NCI-H748 treated with DMSO at 0.1 percent for 48 hours (cell line): Measurements from ENCODE around the gene GP1BB.
"Not testable (repeated sequence)": the region's sequence is repeated elsewhere in the genome, so short reads cannot be mapped to it uniquely, and the experiment has no call there.

Experiments
- DNase-seq: peaks from one replicate; lab custom pipeline; 2025; lab: John Stamatoyannopoulos, UW

Gene GP1BB

GRCh38 chr22:19693981-19694670 is 29.2 kb upstream of the GP1BB start:
- no peak for DNase-seq

DNA sequence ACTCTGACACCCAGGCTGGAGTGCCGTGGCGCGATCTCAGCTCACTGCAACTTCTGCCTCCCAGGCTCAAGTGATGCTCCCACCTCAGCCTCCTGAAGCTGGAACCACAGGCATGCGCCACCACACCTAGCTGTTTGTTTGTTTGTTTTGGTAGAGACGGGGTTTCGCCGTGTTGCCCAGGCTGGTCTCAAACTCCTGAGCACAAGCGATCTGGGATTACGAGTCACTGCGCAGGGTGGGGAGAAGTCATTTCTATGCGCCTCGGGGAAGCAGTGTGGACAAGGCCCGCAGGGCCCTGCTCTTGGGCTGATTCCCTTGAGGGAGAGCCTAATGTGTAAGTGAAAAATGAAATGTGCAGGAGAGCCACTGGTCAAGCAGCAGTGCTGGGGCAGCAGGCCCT is 28.6 kb upstream of the GP1BB start:
- no peak for DNase-seq

- no peak for DNase-seq
These were observed 26.6 kb upstream of the GP1BB start for GRCh38 chr22:19696504-19697276.

- not testable (repeated sequence) for DNase-seq
These were observed 25.5 kb upstream of the GP1BB start for GRCh38 chr22:19697871-19698270.

DNA sequence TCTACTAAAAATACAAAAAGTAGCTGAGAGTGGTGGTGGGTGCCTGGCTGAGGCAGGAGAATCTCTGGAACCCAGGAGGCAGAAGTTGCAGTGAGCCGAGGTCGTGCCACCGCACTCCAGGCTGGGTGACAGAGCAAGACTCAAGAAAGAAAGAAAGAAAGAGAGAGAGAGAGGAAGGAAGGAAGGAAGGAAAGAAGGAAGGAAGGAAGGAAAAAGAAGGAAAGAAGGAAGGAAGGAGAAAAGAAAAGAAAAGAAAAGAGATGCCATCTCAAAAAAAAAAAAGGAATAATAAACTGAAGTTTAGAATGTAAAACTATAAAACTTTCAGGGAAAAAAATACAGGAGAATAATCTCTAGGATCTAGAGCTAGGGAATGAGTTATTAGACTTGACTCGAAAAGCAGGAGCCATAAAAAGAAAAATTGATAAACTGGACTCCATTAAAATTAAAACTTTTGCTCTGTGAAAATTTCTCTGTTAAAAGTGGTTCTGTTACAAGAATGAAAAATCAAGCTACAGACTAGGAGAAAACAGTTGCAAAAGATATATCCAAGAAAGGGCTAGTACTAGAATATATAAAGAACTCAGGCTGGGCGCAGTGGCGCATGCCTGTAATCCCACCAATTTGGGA is 22.4 kb upstream of the GP1BB start:
- DNase-seq = no peak

GRCh38 chr22:19701420-19702145 is 21.8 kb upstream of the GP1BB start:
- no peak for DNase-seq

GRCh38 chr22:19703869-19704268 is 19.5 kb upstream of the GP1BB start:
- no peak for DNase-seq

GRCh38 chr22:19704355-19705015 is 18.9 kb upstream of the GP1BB start:
- DNase-seq = no peak

DNA sequence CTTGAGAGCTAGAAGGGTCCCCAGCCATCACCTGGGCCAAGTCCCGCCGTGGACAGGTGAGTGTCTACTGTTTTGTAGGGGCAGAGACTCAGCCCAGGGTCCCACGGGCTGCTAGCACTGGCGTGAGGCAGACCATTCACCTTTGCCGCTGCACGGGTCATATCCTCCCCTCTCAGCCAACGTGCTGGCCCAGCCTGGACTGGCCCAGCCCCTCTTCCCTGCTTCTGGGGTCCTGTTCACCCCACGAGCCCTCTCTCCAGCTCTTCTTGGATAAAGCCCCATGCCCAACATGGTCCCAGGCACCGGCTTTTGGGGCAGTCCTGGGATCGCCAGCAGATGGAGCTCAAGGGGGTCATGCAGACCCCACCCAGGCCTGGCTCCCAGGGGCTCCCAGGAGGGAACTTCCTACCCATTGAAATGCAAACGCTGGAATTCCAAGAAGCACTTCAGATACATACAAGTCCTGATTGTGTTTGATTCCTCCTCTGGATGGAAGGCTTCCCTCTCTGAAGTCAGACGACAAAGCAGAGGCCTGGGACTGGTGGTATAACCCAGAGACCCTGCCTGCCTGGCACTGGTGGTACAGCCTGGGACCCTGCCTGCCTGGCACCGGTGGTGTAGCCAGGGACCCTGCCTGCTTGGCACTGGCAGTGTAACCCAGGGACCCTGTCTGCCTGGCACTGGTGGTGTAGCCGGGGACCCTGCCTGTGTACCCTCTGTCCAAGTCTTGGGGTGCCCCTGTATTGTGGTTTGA is 18.0 kb upstream of the GP1BB start:
- DNase-seq = no peak

- no peak for DNase-seq
These were observed 16.6 kb upstream of the GP1BB start for GRCh38 chr22:19706661-19707151.

GRCh38 chr22:19707347-19708290 is 15.7 kb upstream of the GP1BB start:
- DNase-seq = no peak

GRCh38 chr22:19708321-19709011 is 14.9 kb upstream of the GP1BB start:
- no peak for DNase-seq

DNA sequence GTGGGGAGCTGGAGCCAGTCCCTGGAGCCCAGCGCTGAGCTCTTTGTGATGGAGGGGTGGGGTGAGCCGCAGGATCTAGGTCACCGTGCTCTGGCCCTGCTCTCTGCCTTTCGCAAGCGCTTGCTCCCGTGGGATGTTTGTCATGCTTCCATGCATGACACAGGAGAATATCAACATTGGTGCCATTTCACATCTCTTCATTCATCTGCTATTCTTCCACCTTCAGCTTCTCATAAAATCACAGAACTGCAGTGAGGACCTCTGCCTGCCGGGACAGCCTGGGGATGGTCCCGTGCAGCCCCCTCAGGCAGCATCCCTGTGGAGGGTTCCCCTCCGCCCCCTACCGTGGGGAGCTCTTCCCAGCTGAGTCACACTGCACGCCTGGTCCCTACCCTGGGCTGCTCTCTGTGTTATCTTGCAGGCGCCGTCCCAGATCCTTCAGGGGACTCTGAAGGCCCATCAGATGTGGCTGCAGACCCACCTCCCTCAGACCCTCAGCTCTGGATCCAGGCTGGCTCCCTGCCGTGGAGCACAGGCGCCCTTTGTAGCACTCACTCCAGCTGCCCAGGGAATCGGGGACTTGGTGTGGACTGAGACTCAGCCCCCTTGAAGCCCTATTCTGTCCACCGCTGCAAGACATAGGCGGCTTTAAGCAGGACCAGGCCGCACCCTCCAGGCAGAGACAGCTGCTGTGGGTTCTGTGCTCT is 14.1 kb upstream of the GP1BB start:
- no peak for DNase-seq

GRCh38 chr22:19710020-19710768 is 13.1 kb upstream of the GP1BB start:
- DNase-seq = no peak

DNA sequence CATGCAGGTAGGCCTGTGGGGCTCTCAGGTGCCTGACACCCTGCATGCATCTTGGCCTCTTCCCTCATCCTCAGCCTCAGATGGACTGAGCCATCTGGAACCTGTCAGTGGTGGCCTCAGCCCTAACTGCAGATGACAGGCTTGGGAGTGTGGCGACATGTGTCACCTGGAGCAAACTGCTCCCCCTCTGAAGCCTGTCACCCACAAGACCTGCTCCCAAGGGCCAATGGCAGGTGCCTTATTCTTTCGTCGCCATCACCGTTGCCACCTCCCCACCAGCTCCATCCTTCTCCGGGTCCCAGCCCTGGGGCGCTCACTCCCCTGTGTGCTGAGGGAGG is 12.6 kb upstream of the GP1BB start:
- no peak for DNase-seq

DNA sequence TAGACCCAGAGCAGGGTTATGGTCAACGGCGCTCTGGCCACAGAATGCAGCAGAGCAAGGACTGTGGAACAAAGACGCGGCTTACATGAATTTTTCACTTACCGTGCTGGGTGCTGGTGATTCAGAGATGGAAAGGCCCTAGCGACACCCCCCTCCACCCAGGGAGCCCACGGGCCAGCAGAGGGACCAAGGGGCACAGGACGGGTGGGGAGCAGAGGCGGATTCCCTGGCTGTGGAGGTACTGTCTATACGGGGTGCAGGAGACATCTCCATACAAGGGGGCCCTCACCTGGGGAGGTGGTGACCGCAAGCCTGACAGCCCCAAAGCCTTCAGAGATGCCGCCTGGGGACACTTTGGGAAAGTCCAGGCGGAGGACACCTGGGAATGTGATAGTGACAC is 10.1 kb upstream of the GP1BB start:
- no peak for DNase-seq

GRCh38 chr22:19713650-19714311 is 9.6 kb upstream of the GP1BB start:
- DNase-seq = no peak
